ACC112 (cell line): ENCODE measurements around the gene HCFC1.

Experiments used
- H2AFZ ChIP-seq: fragments of 200-600 bp; sonication (generic); one replicate; pipeline ENCODE4 v1.6.0; 2017; ENCODE audit warnings: antibody characterized with exemption, low read length; ENCODE audit not compliant: unreplicated experiment
- H3K27ac ChIP-seq: fragments of 200-600 bp; sonication (generic); 2 replicates; pipeline ENCODE4 v1.5.1; 2014; ENCODE audit warnings: low read depth, mild to moderate bottlenecking, antibody characterized with exemption, low read length, moderate library complexity
- H3K27me3 ChIP-seq: fragments of 200-600 bp; sonication (generic); 2 replicates; pipeline ENCODE4 v1.6.1; 2014; ENCODE audit warnings: mild to moderate bottlenecking, antibody characterized with exemption, low read length, moderate library complexity, mixed read lengths; ENCODE audit not compliant: insufficient read depth
- H3K36me3 ChIP-seq: fragments of 200-600 bp; sonication (generic); 2 replicates; pipeline ENCODE4 v1.6.1; 2016; ENCODE audit warnings: mild to moderate bottlenecking, antibody characterized with exemption, low read length, moderate library complexity, mixed read lengths; ENCODE audit not compliant: insufficient read depth
- H3K4me1 ChIP-seq: fragments of 200-600 bp; sonication (generic); one replicate; pipeline ENCODE4 v1.6.1; 2016; ENCODE audit warnings: low read length, mixed read lengths; ENCODE audit not compliant: insufficient read depth, unreplicated experiment, control insufficient read depth
- H3K4me3 ChIP-seq: fragments of 200-600 bp; sonication (generic); 2 replicates; pipeline ENCODE4 v1.5.1; 2014; ENCODE audit warnings: mild to moderate bottlenecking, low read depth, low read length
- H3K79me2 ChIP-seq: fragments of 200-600 bp; sonication (generic); one replicate; pipeline ENCODE4 v1.6.0; 2016; ENCODE audit warnings: low read length; ENCODE audit not compliant: control insufficient read depth, unreplicated experiment, insufficient read depth

HCFC1 gene

DNA sequence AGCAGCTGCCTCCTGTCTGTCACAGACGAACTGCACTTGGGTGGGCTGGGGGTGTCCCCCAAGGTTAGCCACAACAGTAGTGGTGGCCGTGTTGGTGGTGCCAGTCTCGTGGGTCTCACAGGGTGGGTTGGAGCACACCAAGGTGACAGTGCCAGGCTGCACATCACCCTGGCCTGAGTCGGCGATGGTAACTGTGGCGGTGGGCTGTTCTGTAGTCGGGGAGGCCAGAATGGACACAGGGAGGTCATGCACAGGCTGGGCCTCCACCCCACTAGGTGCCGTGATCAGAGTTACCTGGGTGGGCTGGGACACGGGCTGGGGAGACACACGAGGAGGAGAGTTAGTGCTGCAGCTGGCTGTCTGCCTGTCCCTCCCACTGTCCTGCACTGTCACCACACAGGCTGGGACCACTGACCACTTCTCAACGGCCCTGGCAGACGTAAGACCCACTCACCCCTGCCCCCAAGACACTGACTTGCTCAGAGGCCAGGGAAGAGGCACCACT lies 16.3 kb downstream of the HCFC1 start:
- Histone ChIP-seq H3K4me3 (no peak overlapping the region), H3K27me3 (no peaks in the 10 kb centered on the region), H3K27ac (no peak overlapping the region), H2AFZ (no peak overlapping the region), H3K4me1 (no peaks in the 10 kb centered on the region), H3K36me3 (no peaks in the 10 kb centered on the region), H3K79me2 (no peaks in the 10 kb centered on the region)

DNA sequence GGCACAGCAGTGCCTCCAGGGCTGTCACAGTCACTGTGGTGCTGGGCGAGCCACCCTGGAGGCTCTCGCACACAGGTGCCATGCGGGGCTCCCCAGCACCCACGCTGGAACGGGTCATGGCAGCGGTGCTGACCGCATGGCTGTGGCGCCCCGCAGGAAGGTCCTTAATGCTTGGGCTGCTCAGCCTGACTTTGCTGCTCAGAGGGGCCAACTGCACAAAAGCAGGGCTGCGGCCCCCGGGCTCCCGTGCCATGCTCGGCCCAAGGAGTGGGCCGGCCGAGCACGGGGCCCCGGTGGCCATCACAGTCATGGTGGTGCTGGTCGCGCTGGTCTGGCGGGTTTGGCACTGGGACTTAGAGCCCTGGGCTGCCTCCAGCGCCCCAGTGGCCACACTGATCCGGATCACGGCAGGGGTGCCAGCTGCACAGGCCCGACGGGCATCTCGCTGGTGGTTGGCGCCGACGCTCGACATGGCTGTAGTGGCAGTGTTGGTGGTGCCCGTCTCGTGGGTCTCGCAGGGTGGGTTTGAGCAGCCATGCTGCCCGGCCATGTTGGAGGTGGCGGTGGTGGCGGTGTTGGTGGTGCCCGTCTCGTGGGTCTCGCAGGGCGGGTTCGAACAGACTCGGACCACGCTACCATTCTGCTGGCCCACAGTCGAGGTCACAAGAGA lies 16.9 kb downstream of the HCFC1 start:
- Histone ChIP-seq H3K27ac (no peak overlapping the region), H2AFZ (no peak overlapping the region), H3K36me3 (no peaks in the 10 kb centered on the region), H3K79me2 (no peaks in the 10 kb centered on the region), H3K27me3 (no peaks in the 10 kb centered on the region), H3K4me1 (no peaks in the 10 kb centered on the region), H3K4me3 (no peak overlapping the region)

DNA sequence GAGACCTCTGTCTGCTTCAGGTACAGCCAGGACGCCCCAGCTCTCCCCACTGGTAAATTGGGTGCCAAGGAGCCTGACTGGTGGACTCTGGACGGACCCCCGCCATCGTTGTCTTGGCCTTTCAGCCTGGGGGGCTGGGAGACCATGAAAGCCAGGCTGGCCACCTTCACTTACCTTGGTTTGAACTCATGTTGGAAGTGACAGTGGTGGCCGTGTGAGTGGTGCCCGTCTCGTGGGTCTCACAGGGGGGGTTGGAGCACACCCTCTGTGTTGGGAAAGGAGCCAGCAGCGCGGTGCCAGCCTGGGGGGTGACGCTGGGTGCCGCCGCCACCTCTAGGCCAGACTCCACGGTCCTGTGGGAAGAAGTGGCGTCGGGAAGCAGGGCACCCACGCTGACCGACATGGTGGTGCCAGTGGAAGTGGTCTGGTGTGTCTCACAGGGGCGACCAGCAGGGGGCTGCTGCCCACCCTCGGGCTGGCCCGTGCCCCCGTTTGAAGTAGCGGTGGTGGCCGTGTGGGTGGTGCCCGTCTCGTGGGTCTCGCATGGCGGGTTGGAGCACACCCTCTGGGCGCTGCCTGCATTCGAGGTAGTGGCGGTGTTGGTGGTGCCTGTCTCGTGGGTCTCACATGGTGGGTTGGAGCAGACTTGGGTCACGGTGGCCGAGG lies 17.6 kb downstream of the HCFC1 start:
- Histone ChIP-seq H3K4me3 (no peak overlapping the region), H3K4me1 (no peaks in the 10 kb centered on the region), H3K79me2 (no peaks in the 10 kb centered on the region), H3K36me3 (no peaks in the 10 kb centered on the region), H2AFZ (no peak overlapping the region), H3K27me3 (no peaks in the 10 kb centered on the region), H3K27ac (no peak overlapping the region)

DNA sequence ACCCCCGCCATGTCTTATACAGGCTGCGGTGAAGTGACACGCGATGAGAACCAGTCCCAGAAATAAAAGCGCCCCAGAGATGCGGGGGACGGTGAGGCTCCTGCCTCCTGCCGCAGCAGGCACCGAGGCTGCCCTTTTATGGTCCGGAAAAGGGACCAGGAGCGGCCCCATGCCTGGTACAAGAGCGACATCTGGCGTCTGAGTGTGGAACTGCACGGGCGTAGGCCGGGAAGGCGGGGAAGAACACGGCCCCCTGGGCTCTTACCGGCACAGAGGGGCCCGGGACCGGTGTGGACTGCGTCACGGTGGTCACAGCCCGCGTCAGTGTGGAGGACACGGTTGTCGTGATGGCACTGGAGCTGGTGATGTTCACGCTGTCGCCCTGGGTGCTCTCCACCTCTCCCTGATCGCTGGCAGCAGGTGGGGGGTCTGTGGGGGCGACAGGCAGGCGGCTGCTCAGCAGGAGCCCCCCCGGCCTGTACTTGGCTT lies 18.2 kb downstream of the HCFC1 start:
- H3K4me3 ChIP-seq: no peak overlapping the region
- no peaks in the 10 kb centered on the region for H3K79me2 ChIP-seq
- no peaks in the 10 kb centered on the region for H3K36me3 ChIP-seq
- H2AFZ ChIP-seq: no peak overlapping the region
- H3K27ac ChIP-seq: no peak overlapping the region
- no peaks in the 10 kb centered on the region for H3K4me1 ChIP-seq
- H3K27me3 ChIP-seq: no peaks in the 10 kb centered on the region

DNA sequence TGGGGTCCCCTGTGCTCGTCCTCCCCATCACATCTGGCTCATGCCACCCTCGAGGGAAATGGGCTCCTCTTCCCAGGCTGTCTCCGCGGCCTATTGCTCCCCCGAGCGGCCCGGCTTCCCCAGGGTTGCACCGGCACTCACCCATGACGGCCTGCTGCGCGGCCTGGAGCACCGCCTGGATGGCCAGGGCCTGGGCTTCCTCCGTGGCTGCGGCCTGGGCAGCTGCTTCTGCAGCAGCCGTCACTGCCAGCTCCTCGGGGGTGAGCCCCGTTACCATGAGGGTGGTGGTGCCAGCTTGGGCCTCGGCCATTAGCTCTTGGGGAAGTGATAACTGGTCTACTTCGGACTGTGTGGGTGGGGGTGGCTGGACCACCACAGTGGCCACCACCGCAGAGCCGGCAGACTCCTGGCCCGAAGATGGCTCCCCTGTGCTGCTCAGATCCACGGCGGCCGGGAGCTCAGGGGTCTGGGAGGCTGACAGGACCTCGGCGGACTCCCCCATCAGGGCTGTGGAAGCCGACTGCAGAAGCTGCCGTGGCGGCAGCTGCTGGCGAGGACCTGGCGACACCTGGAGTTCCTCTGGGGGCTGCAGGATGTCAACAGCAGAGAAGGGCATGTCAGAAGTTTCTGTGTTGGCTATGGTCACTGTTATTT lies 19.1 kb downstream of the HCFC1 start:
- Histone ChIP-seq H3K36me3 (no peaks in the 10 kb centered on the region), H3K27ac (no peak overlapping the region), H3K4me3 (no peak overlapping the region), H3K79me2 (no peaks in the 10 kb centered on the region), H3K4me1 (no peaks in the 10 kb centered on the region), H3K27me3 (no peaks in the 10 kb centered on the region), H2AFZ (no peak overlapping the region)

DNA sequence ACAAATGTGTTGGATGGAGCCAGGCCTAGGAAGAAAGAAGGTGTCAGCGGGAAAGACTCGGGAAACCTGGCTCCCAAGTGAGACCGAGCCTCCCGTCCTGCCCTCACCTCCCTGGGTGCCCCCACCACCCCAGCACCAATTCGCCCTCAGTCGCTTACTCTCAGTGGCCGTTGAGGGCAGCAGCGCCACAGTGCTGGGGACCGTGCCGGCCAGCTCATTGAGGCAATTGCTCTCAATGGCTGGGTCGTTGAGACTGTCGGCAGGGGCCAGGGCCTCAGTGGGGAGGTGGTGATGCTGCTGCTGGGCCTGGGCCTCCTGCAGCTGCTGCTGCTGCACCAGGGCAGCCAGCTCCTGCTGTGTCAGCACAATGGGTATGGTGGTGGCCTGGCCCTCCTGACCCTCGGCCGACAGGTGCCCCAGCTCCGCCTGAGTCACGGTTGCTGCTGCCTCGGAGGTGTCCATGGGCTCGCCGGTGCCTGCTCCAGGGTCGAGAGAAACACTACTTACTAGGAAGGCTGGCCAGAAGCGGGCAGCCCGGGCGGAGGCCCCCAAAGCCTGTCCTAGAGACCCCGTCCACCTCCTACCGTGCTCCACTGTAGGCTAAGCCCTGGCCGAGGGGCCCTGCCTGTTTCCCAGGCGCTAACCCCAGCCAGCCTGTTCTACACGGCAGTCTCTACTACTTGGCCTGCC lies 19.8 kb downstream of the HCFC1 start:
- Histone ChIP-seq H3K36me3 (no peaks in the 10 kb centered on the region), H3K79me2 (no peaks in the 10 kb centered on the region), H3K4me1 (no peaks in the 10 kb centered on the region), H3K27me3 (no peaks in the 10 kb centered on the region), H2AFZ (no peak overlapping the region), H3K27ac (no peak overlapping the region), H3K4me3 (no peak overlapping the region)

DNA sequence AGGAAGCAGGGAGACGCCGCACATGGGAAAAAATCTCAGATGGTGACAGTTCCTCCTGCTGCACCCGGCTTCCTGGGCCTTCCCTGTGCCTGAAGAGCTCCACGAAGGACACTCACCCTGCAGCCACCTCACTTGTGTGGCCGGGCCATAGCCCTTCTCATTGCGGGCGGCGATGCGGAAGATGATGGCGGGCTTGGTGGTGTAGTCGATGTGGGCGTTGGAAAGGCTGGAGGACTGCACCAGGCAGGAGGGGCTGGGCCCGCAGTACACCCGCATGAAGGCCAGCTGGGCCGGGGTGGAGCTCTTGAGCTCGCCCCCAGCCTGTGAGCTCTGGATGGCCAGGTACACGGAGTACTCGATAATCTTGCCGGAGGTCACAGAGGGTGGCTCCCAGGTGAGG lies 21.5 kb downstream of the HCFC1 start:
- H2AFZ ChIP-seq: no peak overlapping the region
- no peaks in the 10 kb centered on the region for H3K79me2 ChIP-seq
- no peaks in the 10 kb centered on the region for H3K36me3 ChIP-seq
- no peaks in the 10 kb centered on the region for H3K4me1 ChIP-seq
- H3K27ac ChIP-seq: no peak overlapping the region
- no peak overlapping the region for H3K4me3 ChIP-seq
- no peaks in the 10 kb centered on the region for H3K27me3 ChIP-seq

DNA sequence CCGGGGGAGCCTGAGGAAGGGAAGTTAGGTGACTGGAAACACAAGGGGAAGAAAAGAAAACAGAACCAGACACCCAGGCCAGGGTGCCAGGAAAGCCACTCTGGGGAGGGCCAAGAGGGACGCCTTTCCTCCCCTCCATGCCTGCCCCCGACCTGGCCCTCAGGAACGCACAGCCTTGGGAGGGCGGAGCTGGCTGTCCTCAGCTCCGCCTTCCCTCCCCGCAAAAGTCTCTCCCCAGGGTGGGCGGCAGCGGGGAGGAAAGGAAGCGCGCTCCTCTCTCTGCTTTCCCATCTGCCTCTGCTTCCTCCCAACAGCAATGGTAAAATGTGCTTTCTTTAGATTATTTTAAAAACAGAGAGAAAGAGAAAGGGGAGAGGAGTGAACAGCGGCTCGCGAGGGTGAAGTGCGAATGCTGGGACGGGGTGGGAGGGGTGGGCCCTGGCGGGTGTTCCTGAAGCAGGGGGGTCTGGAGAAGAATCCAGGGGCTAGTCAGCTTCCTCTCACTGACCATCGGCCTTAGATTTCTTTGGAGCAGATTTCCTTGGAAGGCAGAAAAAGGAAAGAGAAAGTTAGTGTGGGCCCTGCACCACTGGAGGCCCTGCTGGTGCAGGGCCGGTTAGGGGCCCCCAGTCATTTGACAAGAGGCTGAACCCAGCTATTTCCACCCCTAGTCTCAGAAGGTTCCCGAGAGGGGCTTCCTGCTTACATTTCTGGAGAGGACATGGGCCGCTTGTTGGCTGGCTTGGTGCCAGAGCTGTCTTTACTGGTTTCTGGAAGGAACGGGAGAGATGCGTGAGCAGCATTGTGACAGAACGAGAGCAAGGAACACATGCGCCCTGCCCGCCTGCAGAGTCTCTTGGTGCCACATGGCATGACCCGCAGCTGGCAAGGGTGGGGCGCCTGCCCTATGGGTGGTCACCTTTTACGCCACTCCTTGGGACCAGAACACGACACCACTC lies 22.5 kb downstream of the HCFC1 start:
- Histone ChIP-seq H3K79me2 (no peaks in the 10 kb centered on the region), H3K27me3 (no peaks in the 10 kb centered on the region), H3K4me3 (no peak overlapping the region), H2AFZ (no peak overlapping the region), H3K36me3 (no peaks in the 10 kb centered on the region), H3K27ac (no peak overlapping the region), H3K4me1 (peaks cover under 1% of the 10 kb centered on the region)

DNA sequence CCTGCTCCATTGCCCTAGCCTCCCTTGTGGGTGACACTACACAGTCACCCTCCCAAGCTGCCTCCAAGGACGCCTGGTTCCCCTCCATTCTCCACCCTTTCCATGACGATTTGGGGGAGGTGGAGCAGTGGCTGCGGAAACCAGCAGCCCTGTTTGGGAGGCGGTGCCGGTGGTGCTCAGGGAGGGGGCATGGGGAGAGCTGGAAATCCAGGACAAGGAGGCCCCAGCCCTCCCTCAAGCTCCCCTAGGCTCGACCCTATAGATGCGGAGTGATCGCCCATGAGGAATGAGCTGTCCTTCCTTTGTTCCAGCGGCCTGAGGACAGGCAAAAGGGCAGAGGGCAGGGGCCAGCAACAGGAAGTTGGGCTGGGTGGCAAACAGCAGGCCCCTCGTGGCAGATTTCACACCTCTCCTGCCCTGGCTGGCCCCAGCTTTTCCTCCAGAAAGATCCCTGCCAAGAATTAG lies 23.6 kb downstream of the HCFC1 start:
- H3K36me3 ChIP-seq: no peaks in the 10 kb centered on the region
- peaks cover 2% of the 10 kb centered on the region for H3K4me1 ChIP-seq
- H3K27me3 ChIP-seq: no peaks in the 10 kb centered on the region
- no peak overlapping the region for H3K27ac ChIP-seq
- no peak overlapping the region for H2AFZ ChIP-seq
- no peak overlapping the region for H3K4me3 ChIP-seq
- H3K79me2 ChIP-seq: no peaks in the 10 kb centered on the region
